ENCODE results near the gene EIF4E1B.
"Not testable (repeated sequence)": the region's sequence is repeated elsewhere in the genome, so short reads cannot be mapped to it uniquely, and the experiment has no call there.

EIF4E1B gene

DNA sequence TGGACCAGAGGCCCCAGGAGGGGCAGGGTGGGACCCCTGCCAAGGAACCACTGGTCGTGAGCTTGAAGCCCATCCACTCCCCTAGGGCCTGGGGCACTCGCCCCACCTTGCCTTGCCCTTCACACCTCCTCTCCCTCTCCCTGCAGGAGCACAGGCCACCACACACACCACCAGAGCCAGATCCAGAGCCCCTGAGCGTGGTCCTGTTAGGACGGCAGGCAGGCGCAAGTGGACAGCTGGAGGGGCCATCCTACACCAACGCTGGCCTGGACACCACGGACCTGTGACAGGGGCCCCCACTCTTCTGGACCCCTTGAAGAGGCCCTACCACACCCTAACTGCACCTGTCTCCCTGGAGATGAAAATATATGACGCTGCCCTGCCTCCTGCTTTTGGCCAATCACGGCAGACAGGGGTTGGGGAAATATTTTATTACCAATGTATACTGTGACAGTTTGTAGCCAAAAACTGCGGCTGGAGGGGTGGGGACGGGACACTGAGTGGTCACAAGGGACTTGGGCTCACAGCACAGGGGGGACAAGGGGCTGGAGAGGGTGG is 35.0 kb upstream of the EIF4E1B start:
- FAIRE-seq, result no peak
- no peak for TF ChIP-seq TAF1 (IDR thresholded peaks at IDR 0.05; ENCODE audit: borderline replicate concordance, low read depth, low read length)
- TF ChIP-seq POLR2A (IDR thresholded peaks at IDR 0.05; ENCODE audit: low read depth, low read length), result no peak
- no peak for TF ChIP-seq POLR2AphosphoS5 (IDR thresholded peaks at IDR 0.05; ENCODE audit: low read depth, low read length)
- DNase-seq (ENCODE audit: insufficient read length), result no peak

GRCh38 chr5:176596069-176596644 is 34.3 kb upstream of the EIF4E1B start:
- no peak for FAIRE-seq

DNA sequence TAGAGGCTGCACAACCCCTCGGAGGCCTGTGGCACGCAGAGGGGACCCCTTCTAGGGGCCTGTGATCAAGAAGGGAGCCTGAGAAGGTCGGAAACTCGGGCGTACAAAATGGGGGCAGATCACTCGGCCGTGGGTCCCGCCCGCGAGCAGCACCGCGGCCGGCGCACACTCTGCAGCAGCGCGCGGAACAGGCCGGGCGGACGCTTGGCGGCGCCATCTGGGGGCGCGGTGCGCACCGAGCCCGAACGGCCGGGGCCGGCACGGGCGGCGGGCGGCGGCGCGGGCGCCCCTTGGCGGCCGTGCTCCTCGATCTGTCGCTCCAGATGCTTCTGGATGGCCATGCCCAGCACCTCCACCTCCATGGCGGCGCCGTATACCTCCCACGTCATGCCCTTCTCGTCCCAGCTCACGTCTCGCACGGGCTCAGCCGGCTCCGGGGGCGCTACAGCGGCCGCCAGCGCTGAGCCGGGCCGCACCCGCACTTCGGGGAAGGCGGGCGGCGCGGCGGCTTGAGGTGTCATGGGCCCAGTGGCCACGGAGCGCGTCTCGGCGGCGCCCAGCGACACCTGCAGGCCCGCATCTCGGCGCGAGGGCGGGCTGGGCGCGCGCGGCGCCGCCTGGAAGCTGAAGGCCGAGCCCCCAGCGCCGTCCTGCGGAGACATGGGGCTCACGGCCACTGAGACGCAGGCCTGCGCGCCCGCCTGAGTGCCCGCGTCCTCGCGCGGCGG is 33.6 kb upstream of the EIF4E1B start:
- FAIRE-seq (no peak), DNase-seq (ENCODE audit: insufficient read length) (peak; percentile 59)
- TF ChIP-seq POLR2AphosphoS5 (IDR thresholded peaks at IDR 0.05; ENCODE audit: low read depth, low read length), result no peak
- TF ChIP-seq TAF1 (IDR thresholded peaks at IDR 0.05; ENCODE audit: borderline replicate concordance, low read depth, low read length), result no peak
- TF ChIP-seq POLR2A (IDR thresholded peaks at IDR 0.05; ENCODE audit: low read depth, low read length), result no peak

More at GRCh38 chr5:176596069-176596644, 34.3 kb upstream of the EIF4E1B start:
- no peak for DNase-seq (ENCODE audit: insufficient read length)
- TF ChIP-seq POLR2A (IDR thresholded peaks at IDR 0.05; ENCODE audit: low read depth, low read length) (no peak), TAF1 (IDR thresholded peaks at IDR 0.05; ENCODE audit: borderline replicate concordance, low read depth, low read length) (no peak)

DNA sequence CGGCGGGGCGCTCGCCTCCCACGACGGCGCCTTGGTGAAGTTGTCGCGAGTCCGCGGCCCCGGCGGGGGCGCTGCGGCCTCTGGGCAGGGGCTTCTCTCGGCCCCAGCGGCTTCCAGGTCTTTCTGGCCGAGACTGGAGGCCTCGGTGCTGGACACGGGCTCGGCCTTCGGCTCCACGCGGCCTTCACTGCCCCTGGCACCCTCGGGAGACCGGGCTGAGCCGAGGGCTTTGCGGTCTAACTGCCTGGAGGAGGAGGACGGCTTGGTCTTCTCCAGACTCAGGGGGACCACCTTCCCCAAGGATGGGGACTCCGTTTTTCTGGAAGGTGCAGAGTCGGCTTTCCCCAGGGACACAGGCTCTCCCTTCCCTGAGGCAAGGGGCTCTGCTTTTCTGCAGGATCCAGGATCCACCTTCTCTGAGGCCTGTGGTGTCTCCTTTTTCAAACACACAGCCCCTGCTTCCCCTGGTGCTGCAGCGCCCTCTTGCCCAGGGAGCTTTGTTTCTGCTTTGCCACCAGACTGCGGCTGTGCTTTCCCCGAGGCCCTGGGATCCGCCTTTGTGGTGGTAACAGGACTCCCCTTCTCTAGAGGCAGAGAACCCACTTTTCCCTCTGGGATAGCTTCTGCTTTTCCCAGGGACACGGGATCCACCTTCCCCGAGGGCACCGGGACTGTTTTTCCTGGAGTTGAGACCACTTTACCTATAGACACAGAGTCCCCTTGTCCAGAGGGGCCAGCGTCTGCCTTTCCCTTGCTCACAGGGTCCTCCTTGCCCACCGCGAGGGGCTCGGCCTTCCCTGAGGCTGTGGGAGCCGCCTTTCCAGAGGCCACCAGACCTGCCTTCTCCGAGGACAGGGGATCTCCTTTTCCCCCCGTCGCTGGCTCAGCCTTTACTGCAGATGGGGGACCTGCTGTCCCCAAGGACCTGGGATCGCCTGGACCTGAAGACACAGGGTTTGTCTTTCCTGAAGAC is 32.8 kb upstream of the EIF4E1B start:
- no peak for FAIRE-seq
- DNase-seq (ENCODE audit: insufficient read length), result no peak
- TF ChIP-seq TAF1 (IDR thresholded peaks at IDR 0.05; ENCODE audit: borderline replicate concordance, low read depth, low read length) (no peak), POLR2A (IDR thresholded peaks at IDR 0.05; ENCODE audit: low read depth, low read length) (no peak)

GRCh38 chr5:176599749-176600430 is 30.6 kb upstream of the EIF4E1B start:
- DNase-seq (ENCODE audit: insufficient read length); FAIRE-seq: not testable (repeated sequence)

- FAIRE-seq, result no peak
- TF ChIP-seq POLR2AphosphoS5 (IDR thresholded peaks at IDR 0.05; ENCODE audit: low read depth, low read length) (no peak), TAF1 (IDR thresholded peaks at IDR 0.05; ENCODE audit: borderline replicate concordance, low read depth, low read length) (no peak), POLR2A (IDR thresholded peaks at IDR 0.05; ENCODE audit: low read depth, low read length) (no peak)
- DNase-seq (ENCODE audit: insufficient read length), result no peak
Observed at GRCh38 chr5:176601901-176602482, 28.5 kb upstream of the EIF4E1B start.

GRCh38 chr5:176603091-176603490 is 27.4 kb upstream of the EIF4E1B start:
- no peak for FAIRE-seq
- no peak for DNase-seq (ENCODE audit: insufficient read length)
- no peak for TF ChIP-seq POLR2A (IDR thresholded peaks at IDR 0.05; ENCODE audit: low read depth, low read length)
- TF ChIP-seq TAF1 (IDR thresholded peaks at IDR 0.05; ENCODE audit: borderline replicate concordance, low read depth, low read length), result no peak
- no peak for TF ChIP-seq POLR2AphosphoS5 (IDR thresholded peaks at IDR 0.05; ENCODE audit: low read depth, low read length)

DNA sequence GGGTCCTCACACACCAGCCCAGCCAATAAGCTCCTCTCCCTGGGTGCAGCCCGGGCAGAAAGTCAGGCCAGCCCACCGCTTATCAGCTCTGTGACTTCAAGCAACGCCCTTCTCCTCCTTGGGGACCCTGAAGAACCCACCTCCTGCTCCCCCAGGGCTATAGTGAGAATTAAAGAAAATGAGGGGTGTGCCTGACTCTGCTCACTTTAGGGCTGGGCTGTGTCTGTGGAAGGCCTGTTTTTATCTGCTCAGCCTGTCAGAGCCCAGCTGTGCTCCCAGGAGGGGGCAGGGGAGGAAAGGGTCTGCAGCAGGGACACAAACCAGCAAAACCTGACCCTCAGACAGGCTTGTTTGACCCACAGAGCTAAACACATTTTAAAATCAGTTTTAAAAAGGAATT is 24.4 kb upstream of the EIF4E1B start:
- no peak for FAIRE-seq
- TF ChIP-seq POLR2AphosphoS5 (IDR thresholded peaks at IDR 0.05; ENCODE audit: low read depth, low read length) (no peak), TAF1 (IDR thresholded peaks at IDR 0.05; ENCODE audit: borderline replicate concordance, low read depth, low read length) (no peak), POLR2A (IDR thresholded peaks at IDR 0.05; ENCODE audit: low read depth, low read length) (no peak)
- no peak for DNase-seq (ENCODE audit: insufficient read length)

- DNase-seq (ENCODE audit: insufficient read length) (no peak), FAIRE-seq (no peak)
- TF ChIP-seq TAF1 (IDR thresholded peaks at IDR 0.05; ENCODE audit: borderline replicate concordance, low read depth, low read length) (no peak), POLR2A (IDR thresholded peaks at IDR 0.05; ENCODE audit: low read depth, low read length) (no peak), POLR2AphosphoS5 (IDR thresholded peaks at IDR 0.05; ENCODE audit: low read depth, low read length) (no peak)
Observed at GRCh38 chr5:176606875-176607274, 23.6 kb upstream of the EIF4E1B start.

GRCh38 chr5:176608142-176608705 is 22.3 kb upstream of the EIF4E1B start:
- FAIRE-seq (no peak), DNase-seq (ENCODE audit: insufficient read length) (no peak)
- TF ChIP-seq POLR2AphosphoS5 (IDR thresholded peaks at IDR 0.05; ENCODE audit: low read depth, low read length) (no peak), TAF1 (IDR thresholded peaks at IDR 0.05; ENCODE audit: borderline replicate concordance, low read depth, low read length) (no peak), POLR2A (IDR thresholded peaks at IDR 0.05; ENCODE audit: low read depth, low read length) (no peak)

Data from GM12892 (cell line).